Measurements from ENCODE around the gene TFDP1.
A peak's percentile ranks its signal among the peaks of the same experiment; 100 is the strongest.
"Not testable (repeated sequence)": the region's sequence is repeated elsewhere in the genome, so short reads cannot be mapped to it uniquely, and the experiment has no call there.

The TFDP1 gene

GRCh38 chr13:113550453-113550852 lies 34.1 kb upstream of the TFDP1 start:
- no peak for DNase-seq (ENCODE audit: low read depth)

GRCh38 chr13:113551081-113552000 lies 33.2 kb upstream of the TFDP1 start:
- DNase-seq (ENCODE audit: low read depth): no peak

- DNase-seq (ENCODE audit: low read depth): no peak
Observed at GRCh38 chr13:113552079-113552478, 32.5 kb upstream of the TFDP1 start.

GRCh38 chr13:113552786-113553434 lies 31.6 kb upstream of the TFDP1 start:
- DNase-seq (ENCODE audit: low read depth): no peak

- no peak for DNase-seq (ENCODE audit: low read depth)
Observed at GRCh38 chr13:113553511-113554332, 30.8 kb upstream of the TFDP1 start.

- no peak for DNase-seq (ENCODE audit: low read depth)
Observed at GRCh38 chr13:113554333-113554700, 30.2 kb upstream of the TFDP1 start.

- DNase-seq (ENCODE audit: low read depth): no peak
Observed at GRCh38 chr13:113555141-113555540, 29.4 kb upstream of the TFDP1 start.

GRCh38 chr13:113557013-113557412 lies 27.5 kb upstream of the TFDP1 start:
- DNase-seq (ENCODE audit: low read depth): no peak

GRCh38 chr13:113558461-113558860 lies 26.1 kb upstream of the TFDP1 start:
- no peak for DNase-seq (ENCODE audit: low read depth)

- DNase-seq (ENCODE audit: low read depth): no peak
Observed at GRCh38 chr13:113559061-113559460, 25.5 kb upstream of the TFDP1 start.

GRCh38 chr13:113559901-113560644 lies 24.5 kb upstream of the TFDP1 start:
- DNase-seq (ENCODE audit: low read depth): no peak

GRCh38 chr13:113560645-113561416 lies 23.7 kb upstream of the TFDP1 start:
- no peak for DNase-seq (ENCODE audit: low read depth)

GRCh38 chr13:113561417-113562084 lies 23.0 kb upstream of the TFDP1 start:
- DNase-seq (ENCODE audit: low read depth): no peak

GRCh38 chr13:113562085-113562749 lies 22.3 kb upstream of the TFDP1 start:
- peak; percentile 75 for DNase-seq (ENCODE audit: low read depth)

GRCh38 chr13:113562844-113563243 lies 21.7 kb upstream of the TFDP1 start:
- DNase-seq (ENCODE audit: low read depth): no peak

- DNase-seq (ENCODE audit: low read depth): not testable (repeated sequence)
Observed at GRCh38 chr13:113563511-113563910, 21.0 kb upstream of the TFDP1 start.

GRCh38 chr13:113564331-113565023 lies 20.1 kb upstream of the TFDP1 start:
- DNase-seq (ENCODE audit: low read depth): no peak

- DNase-seq (ENCODE audit: low read depth): no peak
Observed at GRCh38 chr13:113565526-113566226, 18.9 kb upstream of the TFDP1 start.

GRCh38 chr13:113566227-113566561 lies 18.4 kb upstream of the TFDP1 start:
- DNase-seq (ENCODE audit: low read depth): no peak
